Fibroblast of lung (primary cell): Measurements from ENCODE around the gene SLC13A2. TPM values are rescaled to one million over a fixed set of nuclear protein-coding genes. Genes with fewer than 3 reads are reported as not detected.

Experiments used
- DNase-seq, 2 donors: peaks; one replicate each; pipeline versions ENCODE4 v3.0.0 to v3.0.0-alpha.2; 2010; ENCODE audit warnings: low read depth in 2 of 2
- H2AFZ ChIP-seq: 2 replicates; pipeline ENCODE4 v1.5.1; 2012; ENCODE audit warnings: low read length, control low read depth, inconsistent platforms
- H3K27ac ChIP-seq: 2 replicates; pipeline ENCODE4 v1.5.1; 2011; ENCODE audit warnings: low read length, control low read depth; ENCODE audit not compliant: insufficient read depth
- H3K27me3 ChIP-seq: 2 replicates; pipeline ENCODE4 v1.5.1; 2011; ENCODE audit warnings: mild to moderate bottlenecking, low read length; ENCODE audit not compliant: control insufficient read depth, insufficient read depth
- H3K36me3 ChIP-seq: 2 replicates; pipeline ENCODE4 v1.5.1; 2011; ENCODE audit warnings: low read length; ENCODE audit not compliant: control insufficient read depth, insufficient read depth
- H3K4me1 ChIP-seq: 2 replicates; pipeline ENCODE4 v1.5.1; 2011; ENCODE audit warnings: low read length; ENCODE audit not compliant: control insufficient read depth, insufficient read depth; ENCODE audit errors: extremely low read depth
- H3K4me2 ChIP-seq: 2 replicates; pipeline ENCODE4 v1.5.1; 2011; ENCODE audit warnings: low read length, control low read depth; ENCODE audit not compliant: insufficient read depth; ENCODE audit errors: extremely low read depth
- H3K4me3 ChIP-seq, 4 experiments: fragments of 200-600 bp in 1 of 4; sonication (generic) in 1 of 4; replicated peaks in 1 of 4; 2 replicates each; pipeline ENCODE4 v1.5.1; 2011 to 2016; ENCODE audit warnings: low read length in 4 of 4, low read depth in 3 of 4, mild to moderate bottlenecking in 3 of 4, control low read depth in 2 of 4, inconsistent platforms in 1 of 4, mixed read lengths in 1 of 4; ENCODE audit not compliant: insufficient read depth in 1 of 4; ENCODE audit errors: control extremely low read depth in 1 of 4
- H3K79me2 ChIP-seq: 2 replicates; pipeline ENCODE4 v1.5.1; 2012; ENCODE audit warnings: mild to moderate bottlenecking, low read length, inconsistent platforms; ENCODE audit not compliant: control insufficient read depth, insufficient read depth
- H3K9ac ChIP-seq: 2 replicates; pipeline ENCODE4 v1.5.1; 2011; ENCODE audit warnings: mild to moderate bottlenecking, low read length, control low read depth; ENCODE audit not compliant: insufficient read depth
- H3K9me3 ChIP-seq: 2 replicates; pipeline ENCODE4 v1.5.1; 2012; ENCODE audit warnings: low read depth, low read length; ENCODE audit not compliant: control insufficient read depth, insufficient read depth
- H4K20me1 ChIP-seq: 2 replicates; pipeline ENCODE4 v1.5.1; 2011; ENCODE audit warnings: low read length; ENCODE audit not compliant: control insufficient read depth, insufficient read depth; ENCODE audit errors: extremely low read depth
- CTCF ChIP-seq, 2 donors: IDR thresholded peaks in 1 of 2; conservative IDR thresholded peaks in 1 of 2; 1 replicate in 1 of 2; 2 replicates in 1 of 2; pipeline ENCODE4 v1.5.1; 2011 to 2012; ENCODE audit warnings: low read length in 2 of 2, control low read depth in 1 of 2, inconsistent platforms in 1 of 2, low read depth in 1 of 2, mild to moderate bottlenecking in 1 of 2
- EZH2 ChIP-seq: IDR thresholded peaks from 2 replicates; pipeline ENCODE4 v1.5.1; 2012; ENCODE audit warnings: low read length, control low read depth, mild to moderate bottlenecking; ENCODE audit errors: missing control alignments
- polyA minus RNA-seq: library from RNA; depleted of rRNA, polyadenylated mRNA; stranded (reverse); fragments of >200 nt; gene quantifications from 2 replicates; pipeline ENCODE4 v1.2.3, GENCODE V29; 2011; ENCODE audit warnings: low replicate concordance
- polyA plus RNA-seq, 2 donors: library from polyadenylated mRNA; depleted of rRNA in 1 of 2; stranded (reverse) in 1 of 2; unstranded in 1 of 2; fragments of >200 nt; gene quantifications; 2 replicates each; pipeline ENCODE4 v1.2.1, GENCODE V29; 2011 to 2012; ENCODE audit warnings: missing spikeins in 1 of 2
- total RNA-seq: library from RNA; depleted of rRNA; stranded (reverse); fragments of >200 nt; gene quantifications from 2 replicates; pipeline ENCODE4 v1.2.1, GENCODE V29; 2014

SLC13A2 gene, protein sequence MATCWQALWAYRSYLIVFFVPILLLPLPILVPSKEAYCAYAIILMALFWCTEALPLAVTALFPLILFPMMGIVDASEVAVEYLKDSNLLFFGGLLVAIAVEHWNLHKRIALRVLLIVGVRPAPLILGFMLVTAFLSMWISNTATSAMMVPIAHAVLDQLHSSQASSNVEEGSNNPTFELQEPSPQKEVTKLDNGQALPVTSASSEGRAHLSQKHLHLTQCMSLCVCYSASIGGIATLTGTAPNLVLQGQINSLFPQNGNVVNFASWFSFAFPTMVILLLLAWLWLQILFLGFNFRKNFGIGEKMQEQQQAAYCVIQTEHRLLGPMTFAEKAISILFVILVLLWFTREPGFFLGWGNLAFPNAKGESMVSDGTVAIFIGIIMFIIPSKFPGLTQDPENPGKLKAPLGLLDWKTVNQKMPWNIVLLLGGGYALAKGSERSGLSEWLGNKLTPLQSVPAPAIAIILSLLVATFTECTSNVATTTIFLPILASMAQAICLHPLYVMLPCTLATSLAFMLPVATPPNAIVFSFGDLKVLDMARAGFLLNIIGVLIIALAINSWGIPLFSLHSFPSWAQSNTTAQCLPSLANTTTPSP
- not detected in 2 replicates for total RNA-seq
- polyA plus RNA-seq, result not detected in 2 replicates
- not detected in 2 replicates for polyA plus RNA-seq (2012)
- not detected in 2 replicates for polyA minus RNA-seq

DNA sequence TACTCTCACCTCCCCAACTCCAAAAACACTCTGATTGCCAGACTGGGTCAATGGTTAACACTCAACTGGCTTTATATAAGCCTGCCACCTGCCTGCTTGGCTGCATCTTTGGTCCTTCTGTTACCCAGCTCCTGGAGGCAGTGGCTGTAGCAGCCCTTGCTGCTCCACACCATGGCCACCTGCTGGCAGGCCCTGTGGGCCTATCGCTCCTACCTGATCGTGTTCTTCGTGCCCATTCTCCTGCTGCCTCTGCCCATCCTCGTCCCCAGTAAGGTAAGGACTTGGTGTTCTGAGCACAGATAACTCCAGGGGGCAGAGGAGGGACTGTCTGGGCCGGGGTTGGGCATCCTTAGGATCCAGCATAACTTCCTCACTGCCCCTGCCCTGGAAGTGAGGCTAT, at the start of gene SLC13A2:
Gene SLC13A2, plus strand, starts transcription at position 103 of the 400 bp plus-strand sequence. Its CDS starts 69 bp downstream, at position 172.
- Histone ChIP-seq H3K27ac (no peak within 1 kb of the TSS), H3K9me3 (no peaks in the 10 kb centered on the region), H3K27me3 (peaks cover 17% of the 10 kb centered on the region), H3K9ac (no peak within 1 kb of the TSS), H3K36me3 (no peaks in the 10 kb centered on the region), H3K4me2 (no peak within 1 kb of the TSS), H2AFZ (no peak within 1 kb of the TSS), H3K4me3 (no peak within 1 kb of the TSS), H3K79me2 (no peaks in the 10 kb centered on the region), H3K4me1 (no peaks in the 10 kb centered on the region), H4K20me1 (no peaks in the 10 kb centered on the region)
- DNase-seq, result no peak
- TF ChIP-seq EZH2, result no peak

DNA sequence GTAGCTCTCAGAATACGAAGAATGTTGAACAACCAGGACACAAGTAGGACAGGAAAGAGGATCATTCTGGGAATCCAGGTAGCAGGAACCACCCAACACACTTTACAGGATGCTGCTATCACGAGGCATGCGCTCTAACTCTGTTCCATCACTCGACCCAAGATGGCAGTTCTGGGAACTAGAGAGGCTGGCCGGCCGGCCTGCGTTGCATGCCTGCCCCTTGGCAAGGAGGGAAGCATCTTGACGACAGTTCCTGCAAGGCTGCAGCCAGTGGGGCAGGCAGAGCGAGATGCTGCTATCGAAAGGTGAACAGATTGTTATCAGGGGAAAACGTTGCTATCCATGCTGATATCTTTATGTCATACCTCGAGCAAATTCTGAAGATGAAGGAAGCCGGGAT, 48.2 kb upstream of the SLC13A2 start:
- Histone ChIP-seq H3K9ac (no peak overlapping the region), H4K20me1 (no peaks in the 10 kb centered on the region), H3K4me1 (no peaks in the 10 kb centered on the region), H3K9me3 (no peaks in the 10 kb centered on the region), H3K4me2 (no peak overlapping the region), H3K79me2 (no peaks in the 10 kb centered on the region), H3K27me3 (no peaks in the 10 kb centered on the region), H3K4me3 (no peak overlapping the region), H2AFZ (no peak overlapping the region), H3K36me3 (no peaks in the 10 kb centered on the region), H3K27ac (no peak overlapping the region)
- no peak for TF ChIP-seq EZH2
- no peak for TF ChIP-seq CTCF (conservative IDR thresholded peaks at IDR 0.05 in 1 of 2, IDR thresholded peaks at IDR 0.05 in 1 of 2; ENCODE audit: low read depth in 1 of 2, low read length in 2 of 2)
- DNase-seq, result no peak

GRCh38 chr17:28426081-28426519, 47.3 kb upstream of the SLC13A2 start:
- peak; percentile 21 to 32 for TF ChIP-seq CTCF (conservative IDR thresholded peaks at IDR 0.05 in 1 of 2, IDR thresholded peaks at IDR 0.05 in 1 of 2; ENCODE audit: low read depth in 1 of 2, low read length in 2 of 2)
- TF ChIP-seq EZH2, result no peak
- no peak overlapping the region for H2AFZ ChIP-seq
- H3K9me3 ChIP-seq, result no peaks in the 10 kb centered on the region
- DNase-seq, result no peak
- H3K4me3 ChIP-seq, result no peak overlapping the region
- H3K79me2 ChIP-seq, result no peaks in the 10 kb centered on the region
- H4K20me1 ChIP-seq, result no peaks in the 10 kb centered on the region
- H3K27ac ChIP-seq, result no peak overlapping the region
- H3K27me3 ChIP-seq, result no peaks in the 10 kb centered on the region
- no peaks in the 10 kb centered on the region for H3K36me3 ChIP-seq
- no peak overlapping the region for H3K4me2 ChIP-seq
- H3K9ac ChIP-seq, result no peak overlapping the region
- no peaks in the 10 kb centered on the region for H3K4me1 ChIP-seq
